GOT3 (cell line): ENCODE results near the gene SF3A2.
"Not testable (repeated sequence)": the region's sequence is repeated elsewhere in the genome, so short reads cannot be mapped to it uniquely, and the experiment has no call there.

Experiments used
- DNase-seq: peaks from one replicate; lab custom pipeline; 2025; ENCODE audit warnings: mixed read lengths; lab: John Stamatoyannopoulos, UW

The SF3A2 gene, protein sequence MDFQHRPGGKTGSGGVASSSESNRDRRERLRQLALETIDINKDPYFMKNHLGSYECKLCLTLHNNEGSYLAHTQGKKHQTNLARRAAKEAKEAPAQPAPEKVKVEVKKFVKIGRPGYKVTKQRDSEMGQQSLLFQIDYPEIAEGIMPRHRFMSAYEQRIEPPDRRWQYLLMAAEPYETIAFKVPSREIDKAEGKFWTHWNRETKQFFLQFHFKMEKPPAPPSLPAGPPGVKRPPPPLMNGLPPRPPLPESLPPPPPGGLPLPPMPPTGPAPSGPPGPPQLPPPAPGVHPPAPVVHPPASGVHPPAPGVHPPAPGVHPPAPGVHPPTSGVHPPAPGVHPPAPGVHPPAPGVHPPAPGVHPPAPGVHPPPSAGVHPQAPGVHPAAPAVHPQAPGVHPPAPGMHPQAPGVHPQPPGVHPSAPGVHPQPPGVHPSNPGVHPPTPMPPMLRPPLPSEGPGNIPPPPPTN

DNA sequence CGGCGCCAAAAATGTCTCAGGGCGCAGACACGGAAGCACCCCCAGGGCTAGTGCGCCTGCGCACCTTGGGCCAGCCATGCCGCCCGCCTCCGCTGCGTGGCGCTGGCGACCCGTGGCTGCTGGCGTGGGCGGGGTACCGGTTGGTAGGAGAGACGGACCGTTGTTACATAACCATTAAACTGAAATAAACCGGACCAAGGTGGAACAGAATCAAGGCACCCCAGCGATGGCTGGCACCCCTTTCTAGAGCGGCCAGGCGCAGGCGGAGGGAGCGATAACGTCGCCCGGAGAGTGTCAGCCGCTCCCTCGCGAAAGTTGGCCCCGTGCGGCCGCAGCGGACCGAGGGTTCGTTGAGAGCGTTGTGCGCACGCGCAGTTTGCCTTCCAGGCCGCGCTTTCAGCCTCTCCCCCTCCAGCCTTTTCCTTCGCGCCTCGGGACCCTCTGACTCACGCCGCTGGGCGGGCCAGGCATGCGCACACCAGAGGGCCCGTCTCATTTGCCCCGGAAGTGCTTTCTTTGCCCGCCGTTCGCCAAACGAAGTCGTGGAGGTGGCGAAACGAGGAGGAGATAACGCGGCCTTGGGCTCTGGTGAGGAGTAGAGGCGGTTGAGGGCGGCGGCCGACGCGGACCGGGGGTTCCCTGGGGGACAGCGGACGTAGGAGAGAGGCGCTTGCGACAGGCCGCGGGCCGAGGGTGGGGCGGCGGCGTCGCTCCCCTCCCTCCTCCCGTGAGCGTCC is at the start of gene SF3A2, which contains the start of gene PLEKHJ1:
Gene SF3A2 (plus strand): TSS at position 511 of the 737 bp plus-strand sequence. CDS start 6,595 bp downstream, outside the sequence.
Gene PLEKHJ1 (minus strand): TSS at position 16 of the 737 bp plus-strand sequence. CDS start 81 bp downstream, outside the sequence.
- peak; percentile 93 for DNase-seq

DNA sequence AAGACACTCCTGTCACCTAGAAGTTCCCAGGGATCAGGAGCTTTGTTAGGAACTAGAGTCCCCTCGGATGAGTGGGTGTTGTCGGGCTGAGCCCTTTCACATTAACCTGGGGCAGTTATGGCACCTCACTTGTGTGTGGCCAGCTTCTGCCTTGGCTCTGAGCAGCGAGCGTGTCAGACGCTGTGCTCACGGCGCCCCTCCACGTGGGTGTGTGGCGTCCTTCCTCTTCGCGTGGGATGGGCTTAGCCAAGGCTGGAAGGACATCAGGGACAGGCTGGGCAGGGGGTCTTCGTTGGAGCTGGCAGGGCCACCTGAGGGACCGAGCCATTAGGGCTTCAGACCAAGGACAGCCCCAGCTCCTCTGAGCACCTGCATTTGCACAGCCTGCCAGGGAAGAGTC is 49.5 kb upstream of the SF3A2 start:
- no peak for DNase-seq

DNA sequence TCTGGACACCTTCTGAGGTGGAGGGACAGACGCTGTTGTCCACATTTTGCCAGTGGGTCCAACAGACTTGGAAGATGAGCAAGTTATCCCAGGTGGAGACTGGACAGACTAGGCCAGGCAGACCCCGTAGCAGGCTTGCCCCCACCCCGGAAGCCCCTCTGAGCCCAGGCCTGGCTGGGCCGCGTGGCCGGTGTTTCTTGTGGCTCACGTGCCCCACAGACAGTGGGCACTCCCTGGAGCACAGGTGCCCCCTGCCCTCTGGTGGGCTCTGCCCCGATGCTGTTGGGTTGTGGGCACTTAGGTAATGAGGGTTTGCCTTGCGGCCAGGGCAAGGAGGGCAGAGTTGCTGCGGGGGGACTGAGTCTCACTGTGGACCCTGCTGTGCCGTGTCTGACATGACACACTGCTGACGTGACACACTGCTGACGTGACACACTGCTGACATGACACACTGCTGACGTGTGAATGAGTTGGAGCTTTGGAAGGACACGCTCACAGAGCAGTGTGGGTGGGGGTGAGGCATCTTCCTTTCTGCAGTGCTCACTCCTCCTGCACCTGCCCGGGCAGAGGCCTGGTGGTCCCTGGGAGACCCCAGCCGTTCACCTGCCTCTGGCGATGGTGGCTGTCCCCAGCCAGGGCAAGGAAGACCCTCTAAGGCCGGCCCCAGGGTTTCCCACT is 47.8 kb upstream of the SF3A2 start:
- no peak for DNase-seq

DNA sequence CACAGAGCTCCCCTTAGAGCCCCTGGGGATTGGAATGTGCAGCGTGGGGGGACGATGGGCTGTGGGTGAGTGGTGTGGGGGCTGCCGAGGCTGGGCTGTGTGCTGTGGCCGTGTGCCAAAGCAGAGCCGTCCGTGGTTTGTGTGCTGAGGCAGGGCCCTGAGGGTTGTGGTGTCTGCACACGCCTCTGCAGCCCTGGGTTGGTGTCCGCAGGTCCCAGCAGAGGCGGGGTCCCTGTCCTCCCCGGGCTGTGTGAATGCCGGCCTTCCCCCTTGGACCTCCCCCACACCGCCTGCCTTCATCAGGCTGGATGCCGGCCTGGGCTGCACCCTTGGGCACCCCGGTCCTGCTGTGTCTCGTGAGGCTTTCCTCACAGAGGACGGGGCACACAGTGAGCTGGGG is 46.7 kb upstream of the SF3A2 start:
- no peak for DNase-seq

DNA sequence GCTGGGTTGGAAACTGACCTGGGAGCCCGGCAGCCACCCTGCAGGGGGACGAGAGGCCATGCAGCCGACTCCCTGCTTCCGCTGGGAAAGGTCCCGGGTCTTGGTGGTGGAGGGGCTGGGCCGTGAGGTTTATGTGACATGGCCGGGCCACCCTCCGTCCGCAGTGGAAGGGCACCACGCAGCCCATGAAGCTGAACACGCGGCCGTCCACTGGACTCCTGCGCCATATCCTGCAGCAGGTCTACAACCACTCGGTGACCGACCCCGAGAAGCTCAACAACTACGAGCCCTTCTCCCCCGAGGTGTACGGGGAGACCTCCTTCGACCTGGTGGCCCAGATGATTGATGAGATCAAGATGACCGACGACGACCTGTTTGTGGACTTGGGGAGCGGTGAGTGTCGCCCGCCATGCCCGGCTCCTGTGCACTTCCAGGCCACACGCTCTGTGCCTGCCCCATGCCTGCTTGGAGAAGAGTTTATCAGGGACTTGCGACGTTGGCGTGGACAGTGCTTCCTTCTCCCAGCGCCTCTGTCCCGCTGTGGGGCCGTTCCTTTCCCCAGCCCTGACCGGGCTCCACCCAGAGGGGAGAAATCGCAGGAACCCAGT is 45.7 kb upstream of the SF3A2 start:
- no peak for DNase-seq

DNA sequence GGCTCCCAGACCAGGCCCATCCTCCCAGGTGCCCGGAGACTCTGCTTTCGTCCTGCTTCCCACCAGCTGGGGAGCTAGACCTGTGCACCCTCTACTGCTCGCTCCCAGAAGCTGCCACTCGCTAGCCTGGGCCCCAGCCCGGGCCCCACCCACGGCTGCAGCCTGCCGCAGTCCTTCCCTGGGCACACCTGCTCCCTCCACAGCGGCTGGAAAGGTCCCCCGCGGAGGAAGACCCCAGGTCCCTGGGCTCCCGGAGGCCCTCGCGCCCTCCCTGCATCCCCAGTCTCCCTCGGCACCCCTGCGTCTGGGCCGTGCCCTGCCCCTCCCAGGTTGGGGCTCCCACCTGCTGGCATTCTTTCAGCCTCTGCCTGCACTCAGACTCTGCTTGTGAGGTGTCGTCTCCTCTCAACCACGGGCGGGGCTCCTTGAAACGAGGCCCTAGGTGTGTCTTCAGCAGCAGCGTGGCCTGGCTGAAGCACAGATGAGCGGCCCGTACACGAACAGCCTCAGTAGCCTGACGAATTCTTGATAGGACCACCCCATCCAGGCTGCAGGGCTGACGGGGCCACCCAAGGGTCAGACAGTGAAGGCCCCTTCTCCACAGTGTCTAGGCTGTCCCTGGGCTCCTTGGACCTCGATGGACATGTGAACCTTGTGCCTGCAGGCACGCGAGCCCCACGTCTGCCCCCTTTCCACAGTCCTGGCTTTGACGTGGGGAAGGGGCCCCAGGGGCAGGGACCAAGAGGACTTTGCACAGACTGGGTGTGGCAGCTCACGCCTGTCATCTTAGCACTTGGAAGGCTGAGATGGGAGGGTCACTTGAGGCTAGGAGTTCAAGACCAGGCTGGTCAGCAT is 44.9 kb upstream of the SF3A2 start:
- no peak for DNase-seq

DNA sequence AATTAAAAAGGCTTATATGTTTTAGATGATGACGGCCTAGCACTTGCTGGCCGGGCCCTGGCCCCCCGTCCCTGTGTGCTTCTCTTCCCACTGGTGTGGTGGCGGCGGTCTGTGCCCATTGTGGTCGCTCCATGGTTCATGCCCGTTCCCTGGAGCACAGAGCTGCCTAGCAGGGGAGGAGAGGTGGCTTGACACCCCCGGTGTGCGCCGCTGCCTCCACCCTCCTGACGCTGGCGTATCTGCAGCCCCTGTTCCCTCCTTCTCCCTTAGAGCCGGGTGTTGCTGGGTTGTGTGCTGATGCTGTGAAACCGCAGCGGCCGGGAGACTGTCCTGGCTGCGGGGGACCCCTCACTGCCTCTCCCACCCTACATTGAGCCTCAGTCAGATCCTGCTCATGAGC is 43.8 kb upstream of the SF3A2 start:
- no peak for DNase-seq

DNA sequence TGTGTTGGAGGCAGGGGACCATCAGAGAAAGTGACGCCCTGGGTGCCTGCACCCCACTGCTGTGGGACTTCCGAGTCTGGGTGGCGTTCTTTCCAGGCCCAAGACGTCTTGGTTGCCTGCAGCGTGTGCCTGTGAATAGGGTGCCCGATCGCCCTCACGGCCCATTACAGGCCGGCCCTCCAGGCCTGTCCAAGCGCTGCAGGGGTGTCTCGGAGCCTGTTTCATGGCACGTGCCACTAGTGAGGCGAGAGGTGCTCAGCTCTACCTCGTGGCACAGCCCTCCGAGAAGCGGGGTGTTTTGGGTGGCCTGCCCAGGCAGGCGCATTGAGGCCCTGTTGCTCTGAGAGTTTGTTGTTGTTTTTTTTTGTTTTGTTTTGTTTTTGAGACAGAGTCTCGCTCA is 42.8 kb upstream of the SF3A2 start:
- no peak for DNase-seq

DNA sequence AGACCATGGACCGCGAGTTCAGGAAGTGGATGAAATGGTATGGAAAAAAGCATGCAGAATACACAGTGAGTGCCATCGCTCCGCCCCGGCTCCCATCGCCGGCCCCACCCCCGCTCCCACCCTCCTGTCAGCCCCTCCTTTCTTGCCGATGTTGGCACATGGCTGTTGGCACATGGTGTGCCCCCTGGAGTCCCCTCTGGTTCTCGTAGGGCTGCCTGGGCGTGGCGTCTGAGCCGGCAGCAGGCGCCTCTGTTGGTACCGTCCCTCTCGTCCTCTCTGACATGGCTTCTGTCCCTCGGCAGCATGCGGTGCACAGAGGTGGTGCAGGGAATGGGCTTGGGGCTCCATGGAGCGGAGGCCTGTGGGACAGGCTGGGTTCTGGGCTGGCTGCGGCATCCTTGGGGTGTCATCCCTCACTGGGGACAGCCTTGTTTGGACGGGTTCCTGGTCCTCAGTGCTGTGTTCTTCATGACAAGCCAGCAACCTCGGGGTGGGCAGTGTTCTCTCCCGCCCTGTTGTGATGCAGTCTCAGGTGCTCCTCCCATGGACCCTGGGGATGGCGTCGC is 42.0 kb upstream of the SF3A2 start:
- DNase-seq, result no peak

DNA sequence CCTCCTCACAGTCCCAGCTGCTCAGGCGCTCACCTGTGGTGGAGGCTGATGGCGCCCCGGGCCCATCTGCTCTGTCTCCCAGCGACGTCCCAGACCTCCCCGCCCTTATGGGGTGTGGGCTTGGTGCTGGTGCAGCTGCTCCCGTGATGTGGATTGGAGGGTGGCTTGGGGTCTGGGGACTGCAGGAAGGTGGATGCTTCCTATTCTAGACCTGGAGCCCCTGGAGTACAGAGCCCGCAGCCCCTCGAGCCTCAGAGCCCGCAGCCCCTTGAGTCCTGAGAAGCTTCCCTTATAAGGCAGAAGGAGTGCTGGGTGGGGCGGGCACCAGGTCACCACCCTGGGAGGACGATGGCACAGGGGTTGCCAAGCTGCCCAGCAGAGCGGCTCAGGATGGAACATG is 41.3 kb upstream of the SF3A2 start:
- DNase-seq, result no peak

DNA sequence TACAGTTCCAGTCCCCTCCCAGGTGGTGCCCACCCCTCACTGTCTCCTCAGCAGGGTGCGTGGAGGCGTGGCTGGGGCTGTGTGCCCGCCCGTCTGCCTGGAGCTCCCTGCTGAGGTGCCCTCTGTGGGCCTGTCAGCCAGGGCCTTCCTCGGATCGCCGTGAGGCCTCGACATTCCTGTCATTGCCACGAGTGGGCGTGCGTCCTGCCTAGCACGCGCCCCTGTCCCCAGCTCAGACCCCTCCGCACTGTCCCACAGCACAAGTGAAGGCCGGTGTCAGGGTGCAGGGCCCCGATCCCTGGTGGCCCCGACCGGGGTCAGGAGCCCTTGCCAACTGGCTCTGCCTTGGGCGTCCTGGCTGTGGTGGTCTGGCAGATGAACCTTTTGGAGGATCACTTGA is 40.7 kb upstream of the SF3A2 start:
- no peak for DNase-seq

DNA sequence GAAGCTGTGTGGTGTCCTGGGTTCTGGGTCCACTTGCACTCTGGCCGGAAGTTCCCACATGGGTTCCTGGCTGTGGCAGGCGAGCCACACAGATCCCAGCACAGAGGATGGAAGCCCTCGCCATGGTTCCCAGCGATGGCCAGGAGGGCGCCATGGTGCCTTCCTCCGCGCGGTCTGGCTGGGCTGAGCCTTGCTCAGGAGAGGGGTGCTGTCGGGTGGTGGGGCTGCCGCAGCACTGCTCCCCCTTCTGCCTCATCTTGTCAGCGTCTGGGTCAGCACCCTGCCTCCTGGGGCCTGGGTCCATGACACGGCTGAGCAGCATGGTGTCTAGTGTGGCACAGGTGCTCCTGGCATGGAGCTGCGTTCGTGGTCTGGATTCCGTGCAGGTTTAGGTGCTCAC is 39.4 kb upstream of the SF3A2 start:
- no peak for DNase-seq

DNA sequence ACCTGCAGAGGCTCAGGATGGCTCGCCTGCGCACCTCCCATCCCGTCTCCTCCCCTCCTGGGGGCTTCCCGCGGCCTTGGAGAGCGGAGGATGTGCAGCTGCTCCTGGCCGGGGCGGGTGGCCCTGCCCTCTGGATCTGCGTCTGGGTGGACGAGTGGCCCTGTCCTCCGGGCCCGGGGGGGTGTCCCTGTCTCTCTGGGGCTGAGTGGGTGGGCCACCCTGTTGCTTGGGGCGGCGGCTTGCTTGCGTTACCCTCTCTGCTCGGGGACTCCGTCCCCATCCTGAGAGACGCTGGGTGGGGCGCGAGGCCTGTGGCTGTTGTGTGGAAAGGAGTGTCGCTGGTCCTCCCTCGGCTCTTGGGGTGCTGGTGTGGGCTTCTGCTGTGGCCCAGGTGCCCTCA is 38.3 kb upstream of the SF3A2 start:
- DNase-seq, result no peak

DNA sequence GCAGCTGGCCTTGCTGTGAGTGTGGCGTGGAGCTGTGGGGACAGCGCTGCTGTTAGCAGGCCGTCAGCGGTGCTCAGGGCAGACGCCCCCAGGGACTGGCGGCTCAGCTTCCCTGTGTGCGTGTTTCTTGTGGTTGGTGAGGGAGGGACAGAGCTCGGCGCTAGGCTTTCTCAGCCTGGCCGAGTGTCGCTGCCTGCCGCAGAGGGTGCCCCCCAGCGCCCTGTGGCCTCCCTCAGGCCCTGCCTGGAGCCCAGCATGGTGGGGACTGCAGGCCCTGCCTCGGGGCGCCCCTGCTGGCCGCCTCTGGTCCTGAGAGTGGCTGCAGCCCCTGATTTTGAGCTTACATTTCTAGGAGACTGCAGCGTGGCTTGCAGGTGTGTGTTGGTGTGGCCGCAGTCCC is 37.4 kb upstream of the SF3A2 start:
- no peak for DNase-seq

DNA sequence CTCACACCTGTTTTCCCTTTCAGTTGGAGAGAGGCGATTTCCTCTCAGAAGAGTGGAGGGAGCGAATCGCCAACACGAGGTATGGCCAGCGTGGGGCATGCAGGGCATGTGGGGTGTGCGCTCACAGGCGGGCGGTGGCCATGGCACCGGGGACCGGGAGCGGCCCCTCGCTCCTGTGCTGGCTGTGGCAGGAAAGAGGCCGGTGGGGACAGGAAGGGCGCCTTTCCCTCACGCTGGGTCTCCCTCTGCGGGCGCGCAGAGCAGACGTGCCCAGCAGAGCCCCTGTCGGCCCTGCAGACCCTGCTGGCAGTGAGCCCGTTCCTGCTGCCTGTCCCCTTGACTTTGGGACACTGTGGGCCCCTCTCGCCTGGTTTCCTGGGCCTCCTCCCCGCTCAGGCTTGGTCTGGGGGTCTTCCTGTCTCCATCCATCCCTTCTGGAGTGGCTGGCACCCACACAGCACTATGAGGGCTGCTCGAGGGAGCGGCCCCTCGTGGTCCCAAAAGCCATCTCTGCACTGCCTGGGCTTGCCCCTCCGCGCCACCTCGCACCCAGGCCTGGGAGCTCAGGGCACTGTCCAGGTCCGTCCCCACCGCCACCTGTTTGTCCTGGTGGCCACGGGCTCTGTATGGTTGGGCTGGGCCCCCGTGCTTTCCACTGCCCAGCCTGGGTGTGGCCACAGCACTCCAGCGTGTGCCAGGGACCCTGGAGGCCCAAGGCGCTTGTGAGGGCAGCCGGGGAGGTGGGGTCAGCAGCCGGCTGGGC is 36.6 kb upstream of the SF3A2 start:
- DNase-seq, result no peak

DNA sequence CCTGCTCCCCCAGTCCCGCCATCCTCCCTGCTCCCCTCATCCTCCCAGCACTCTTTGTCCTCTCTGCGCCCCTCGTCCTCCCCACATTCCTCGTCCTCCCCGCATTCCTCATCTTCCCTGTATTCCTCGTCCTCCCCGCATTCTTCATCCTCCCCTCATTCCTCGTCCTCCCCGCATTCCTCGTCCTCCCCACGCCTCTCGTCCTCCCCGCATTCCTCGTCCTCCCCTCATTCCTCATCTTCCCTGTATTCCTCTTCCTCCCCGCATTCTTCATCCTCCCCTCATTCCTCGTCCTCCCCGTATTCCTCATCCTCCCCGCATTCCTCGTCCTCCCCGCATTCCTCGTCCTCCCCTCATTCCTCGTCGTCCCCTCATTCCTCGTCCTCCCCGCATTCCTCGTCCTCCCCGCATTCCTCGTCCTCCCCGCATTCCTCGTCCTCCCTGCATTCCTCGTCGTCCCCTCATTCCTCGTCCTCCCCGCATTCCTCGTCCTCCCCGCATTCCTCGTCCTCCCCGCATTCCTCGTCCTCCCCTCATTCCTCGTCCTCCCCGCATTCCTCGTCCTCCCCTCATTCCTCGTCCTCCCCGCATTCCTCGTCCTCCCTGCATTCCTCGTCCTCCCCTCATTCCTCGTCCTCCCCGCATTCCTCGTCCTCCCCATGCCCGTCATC is 35.9 kb upstream of the SF3A2 start:
- not testable (repeated sequence) for DNase-seq

DNA sequence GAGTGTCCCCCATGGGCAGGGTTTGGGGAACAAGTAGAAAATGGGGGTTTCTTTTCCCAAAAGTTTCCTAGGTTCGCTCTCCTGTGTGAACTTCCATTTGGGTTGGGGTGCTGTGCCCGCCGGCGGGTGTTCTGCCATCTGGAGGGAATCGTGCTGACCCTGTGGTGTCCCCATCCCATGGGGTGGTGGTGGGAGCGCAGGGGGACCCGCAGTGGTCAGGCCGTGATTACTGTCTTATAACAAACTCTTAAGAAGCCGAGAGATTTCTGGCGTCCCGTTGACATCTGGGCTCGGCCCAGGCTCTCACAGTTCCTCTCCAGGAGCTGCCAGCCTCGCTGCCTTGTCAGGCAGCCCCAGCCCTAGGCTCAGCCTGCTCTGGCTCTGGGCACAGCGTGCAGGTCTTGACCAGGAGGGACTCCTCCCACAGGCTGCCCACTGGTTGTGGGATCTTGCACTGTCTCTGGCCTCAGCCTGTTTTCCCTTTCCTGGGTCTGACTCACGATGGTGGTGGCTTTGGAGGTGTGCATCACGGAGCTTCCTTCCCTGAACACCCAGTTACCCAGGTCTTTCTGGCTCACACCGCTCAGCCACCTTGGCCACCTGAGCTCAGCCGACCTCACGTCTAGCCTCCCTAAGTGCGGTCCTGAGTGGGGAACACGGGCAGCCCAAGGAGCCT is 35.0 kb upstream of the SF3A2 start:
- no peak for DNase-seq

DNA sequence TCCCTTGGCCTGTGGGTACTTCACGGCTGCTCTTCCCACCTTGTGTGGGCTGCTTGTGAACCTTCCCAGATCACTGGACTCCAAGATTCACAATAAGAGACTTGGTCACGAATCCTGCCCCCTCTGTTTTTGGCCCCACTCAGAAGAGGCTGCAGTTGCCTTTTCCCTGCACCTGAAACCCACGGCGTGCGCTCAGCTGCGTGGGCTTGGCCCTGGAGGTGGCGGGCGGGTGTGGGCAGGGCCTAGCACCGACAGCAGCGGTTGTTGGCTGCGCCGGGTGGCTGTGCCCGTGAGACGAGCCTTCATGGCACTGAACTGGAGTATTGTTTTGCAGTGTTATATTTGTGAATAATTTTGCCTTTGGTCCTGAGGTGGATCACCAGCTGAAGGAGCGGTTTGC is 34.3 kb upstream of the SF3A2 start:
- DNase-seq, result no peak

DNA sequence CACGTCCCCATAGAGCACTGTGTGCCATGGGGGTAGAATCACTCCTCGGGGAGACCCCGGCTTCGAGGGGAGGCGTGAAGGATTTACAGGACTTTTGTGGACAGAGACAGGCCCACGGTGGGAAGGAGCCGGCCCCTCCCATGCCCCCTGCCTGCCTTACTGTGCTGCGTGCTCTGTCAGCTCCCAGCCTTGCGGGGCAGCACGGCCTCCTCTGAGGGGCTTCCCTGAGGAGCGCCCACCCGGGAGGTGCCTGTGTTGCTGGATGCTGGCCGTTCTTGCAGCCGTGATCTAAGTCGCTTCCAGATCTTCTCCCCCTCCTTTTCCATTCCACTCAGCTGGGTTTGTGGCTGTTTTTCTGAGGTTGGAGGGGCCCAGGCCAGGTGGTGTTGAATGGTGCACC is 29.6 kb upstream of the SF3A2 start:
- DNase-seq, result no peak
